Measurements from ENCODE around the gene FAM53C.

FAM53C gene

DNA sequence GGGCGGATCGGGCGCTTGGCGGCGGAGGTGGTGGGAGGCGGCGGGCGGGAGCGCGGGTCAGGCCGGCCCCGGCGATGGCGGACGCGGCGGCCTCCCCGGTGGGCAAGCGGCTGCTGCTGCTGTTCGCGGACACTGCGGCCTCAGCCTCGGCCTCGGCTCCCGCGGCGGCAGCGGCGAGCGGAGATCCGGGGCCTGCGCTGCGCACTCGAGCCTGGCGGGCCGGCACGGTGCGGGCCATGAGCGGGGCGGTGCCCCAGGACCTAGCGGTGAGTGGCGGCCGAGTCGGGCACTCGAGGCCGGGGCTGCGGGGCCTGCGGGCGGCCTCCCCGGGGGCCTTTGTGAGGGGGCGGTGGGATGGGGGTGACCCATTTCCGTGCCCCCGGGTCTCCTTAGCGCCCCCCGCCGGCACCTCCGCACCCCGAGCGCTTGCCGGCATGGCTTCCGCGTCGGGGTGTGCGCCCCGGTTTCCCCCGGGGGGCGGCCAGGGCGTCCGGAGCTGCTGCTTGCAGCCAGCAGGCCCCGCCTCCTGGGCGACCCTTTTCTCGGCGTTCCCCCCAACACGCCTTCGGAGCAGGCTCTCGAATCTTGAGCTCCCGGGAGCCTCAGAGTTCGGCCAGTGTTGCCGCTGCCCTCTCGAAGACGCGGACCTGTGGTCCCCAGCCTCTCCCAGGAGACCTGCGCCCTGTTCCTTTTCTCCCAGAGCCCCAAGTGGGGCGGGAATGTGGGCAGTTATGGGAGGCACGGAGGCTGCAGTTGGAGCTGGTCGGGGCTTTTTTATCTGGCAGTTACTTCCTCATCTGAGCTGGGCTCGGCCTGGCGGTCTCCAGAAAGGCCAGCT lies 14.9 kb downstream of the FAM53C start:
- Histone ChIP-seq H3K36me3 (ENCODE audit: insufficient read depth, low read length) (peaks cover 4% of the 10 kb centered on the region; the same call in 1 of the 2 replicates), H3F3A (ENCODE audit: low read depth) (no peaks in the 10 kb centered on the region), H3K4me2 (ENCODE audit: low read depth, low read length, poor library complexity, severe bottlenecking) (peak overlapping the region; percentile 91), H2AFZ (ENCODE audit: low read length) (peak overlapping the region; percentile 83), H3K9ac (ENCODE audit: low read depth, low read length, poor library complexity, severe bottlenecking) (peak overlapping the region; percentile 97), H3K79me2 (ENCODE audit: insufficient read depth, low read length) (peaks cover 52% of the 10 kb centered on the region), H3K9me3 (ENCODE audit: insufficient read depth, low read depth, low read length) (no peaks in the 10 kb centered on the region), H3K9me2 (replicated peaks; ENCODE audit: low read depth, low read length) (no peaks in the 10 kb centered on the region), H3K4me1 (ENCODE audit: insufficient read depth, low read length, poor library complexity, severe bottlenecking) (peaks cover 32% of the 10 kb centered on the region), H3K4me3 (ENCODE audit: low read length, poor library complexity, severe bottlenecking) (peak overlapping the region; percentile 98), H4K20me1 (ENCODE audit: insufficient read depth, low read length, poor library complexity, severe bottlenecking) (peaks cover 39% of the 10 kb centered on the region), H3K27me3 (ENCODE audit: insufficient read depth, low read length, poor library complexity, severe bottlenecking) (no peaks in the 10 kb centered on the region)
- peak; percentile 37; the same call in 1 of the 2 replicates for TF ChIP-seq CTCF (conservative IDR thresholded peaks at IDR 0.05; ENCODE audit: low read length)
- no peak for TF ChIP-seq EZH2phosphoT487 (IDR thresholded peaks at IDR 0.05; ENCODE audit: borderline replicate concordance)

DNA sequence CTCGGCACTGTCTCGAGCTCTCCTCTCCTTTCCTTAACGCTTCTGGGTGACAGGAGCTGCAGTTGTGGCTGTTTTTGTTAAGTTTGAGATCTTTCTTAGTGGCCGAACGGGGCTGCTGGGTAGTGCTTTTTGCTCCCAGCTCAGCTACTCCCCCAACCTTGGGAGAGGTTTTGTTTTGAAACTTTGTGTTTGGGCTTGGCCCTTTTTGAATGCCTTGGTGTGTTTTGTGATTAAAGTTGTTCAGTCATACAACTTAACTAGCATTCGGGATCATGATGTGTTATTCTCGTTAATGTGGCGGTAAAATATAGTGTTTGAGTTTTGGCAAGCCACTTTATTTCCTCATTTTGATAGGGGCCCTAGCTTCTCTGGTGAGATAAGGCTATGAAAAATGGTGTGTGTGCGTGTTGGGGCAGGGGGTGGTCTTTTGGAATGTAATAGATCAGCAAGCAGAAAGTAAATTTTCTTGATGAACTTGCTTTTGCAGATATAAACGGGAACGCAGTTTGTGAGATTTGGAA lies 15.6 kb downstream of the FAM53C start:
- Histone ChIP-seq H4K20me1 (ENCODE audit: insufficient read depth, low read length, poor library complexity, severe bottlenecking) (peaks cover 39% of the 10 kb centered on the region), H3K4me1 (ENCODE audit: insufficient read depth, low read length, poor library complexity, severe bottlenecking) (peaks cover 32% of the 10 kb centered on the region), H3K79me2 (ENCODE audit: insufficient read depth, low read length) (peaks cover 58% of the 10 kb centered on the region), H3K4me2 (ENCODE audit: low read depth, low read length, poor library complexity, severe bottlenecking) (peak overlapping the region; percentile 91), H3K27me3 (ENCODE audit: insufficient read depth, low read length, poor library complexity, severe bottlenecking) (no peaks in the 10 kb centered on the region), H3K36me3 (ENCODE audit: insufficient read depth, low read length) (no peaks in the 10 kb centered on the region), H3K4me3 (ENCODE audit: low read length, poor library complexity, severe bottlenecking) (peak overlapping the region; percentile 98), H3K9me3 (ENCODE audit: insufficient read depth, low read depth, low read length) (no peaks in the 10 kb centered on the region), H3K9me2 (replicated peaks; ENCODE audit: low read depth, low read length) (no peaks in the 10 kb centered on the region), H2AFZ (ENCODE audit: low read length) (peak overlapping the region; percentile 83; the same call in 1 of the 2 replicates), H3F3A (ENCODE audit: low read depth) (no peaks in the 10 kb centered on the region), H3K9ac (ENCODE audit: low read depth, low read length, poor library complexity, severe bottlenecking) (peak overlapping the region; percentile 97)
- TF ChIP-seq EZH2phosphoT487 (IDR thresholded peaks at IDR 0.05; ENCODE audit: borderline replicate concordance) (no peak), CTCF (conservative IDR thresholded peaks at IDR 0.05; ENCODE audit: low read length) (no peak)

DNA sequence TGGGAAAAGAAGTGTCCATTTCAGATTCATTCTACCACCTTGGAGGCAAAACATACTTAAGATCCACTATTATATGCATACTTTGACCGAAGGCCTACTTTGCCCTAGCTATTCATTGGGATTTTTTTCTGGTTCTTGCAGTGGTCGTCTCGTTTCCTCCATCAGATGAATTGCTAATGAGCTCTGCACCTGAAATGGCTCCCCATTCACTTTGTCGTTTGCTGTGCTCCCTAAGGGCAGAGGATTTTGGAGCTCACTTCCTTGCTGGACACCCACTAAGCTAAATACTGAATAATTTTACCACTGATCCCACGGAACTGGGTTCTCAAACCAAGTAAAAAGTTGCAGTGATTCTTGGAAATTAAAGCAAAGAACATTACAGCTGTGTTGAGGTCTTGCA lies 16.3 kb downstream of the FAM53C start:
- peaks cover 32% of the 10 kb centered on the region for H3K4me1 ChIP-seq (ENCODE audit: insufficient read depth, low read length, poor library complexity, severe bottlenecking)
- no peaks in the 10 kb centered on the region for H3K9me3 ChIP-seq (ENCODE audit: insufficient read depth, low read depth, low read length)
- H3K9me2 ChIP-seq (replicated peaks; ENCODE audit: low read depth, low read length), result no peaks in the 10 kb centered on the region
- no peak overlapping the region for H2AFZ ChIP-seq (ENCODE audit: low read length)
- peak overlapping the region; percentile 98 for H3K4me3 ChIP-seq (ENCODE audit: low read length, poor library complexity, severe bottlenecking)
- no peaks in the 10 kb centered on the region for H3K27me3 ChIP-seq (ENCODE audit: insufficient read depth, low read length, poor library complexity, severe bottlenecking)
- H3K36me3 ChIP-seq (ENCODE audit: insufficient read depth, low read length), result no peaks in the 10 kb centered on the region
- no peaks in the 10 kb centered on the region for H3F3A ChIP-seq (ENCODE audit: low read depth)
- peak overlapping the region; percentile 91 for H3K4me2 ChIP-seq (ENCODE audit: low read depth, low read length, poor library complexity, severe bottlenecking)
- TF ChIP-seq CTCF (conservative IDR thresholded peaks at IDR 0.05; ENCODE audit: low read length) (no peak), EZH2phosphoT487 (IDR thresholded peaks at IDR 0.05; ENCODE audit: borderline replicate concordance) (no peak)
- peaks cover 64% of the 10 kb centered on the region for H3K79me2 ChIP-seq (ENCODE audit: insufficient read depth, low read length)
- peaks cover 43% of the 10 kb centered on the region for H4K20me1 ChIP-seq (ENCODE audit: insufficient read depth, low read length, poor library complexity, severe bottlenecking)
- peak overlapping the region; percentile 97 for H3K9ac ChIP-seq (ENCODE audit: low read depth, low read length, poor library complexity, severe bottlenecking)
